Smooth muscle cell (in vitro differentiated cells): ENCODE results near the gene USP34. TPM values are rescaled to one million over a fixed set of nuclear protein-coding genes. Genes with fewer than 3 reads are reported as not detected.
A peak's percentile ranks its signal among the peaks of the same experiment; 100 is the strongest.

Source experiments
- DNase-seq: peaks from one replicate; lab custom pipeline; 2025; ENCODE audit not compliant: unreplicated experiment; lab: John Stamatoyannopoulos, UW
- H2AFZ ChIP-seq: fragments of 200-600 bp; sonication (generic); 2 replicates; pipeline ENCODE4 v1.6.0; 2016; ENCODE audit warnings: antibody characterized with exemption, low read depth, mild to moderate bottlenecking
- H3F3A ChIP-seq: fragments of 200-600 bp; sonication (generic); 2 replicates; pipeline ENCODE4 v1.6.0; 2017; ENCODE audit warnings: antibody characterized with exemption, low read depth
- H3K27ac ChIP-seq: fragments of 200-600 bp; sonication (generic); 2 replicates; pipeline ENCODE4 v1.5.1; 2016; ENCODE audit warnings: low read depth, mild to moderate bottlenecking
- H3K27me3 ChIP-seq: fragments of 200-600 bp; sonication (generic); 2 replicates; pipeline ENCODE4 v1.6.1; 2016; ENCODE audit warnings: low read depth, mild to moderate bottlenecking
- H3K36me3 ChIP-seq: fragments of 200-600 bp; sonication (generic); 2 replicates; pipeline ENCODE4 v1.5.1; 2016; ENCODE audit warnings: low read depth
- H3K4me1 ChIP-seq: fragments of 200-600 bp; sonication (generic); 2 replicates; pipeline ENCODE4 v1.5.1; 2016; ENCODE audit warnings: low read depth
- H3K4me2 ChIP-seq: fragments of 200-600 bp; sonication (generic); 2 replicates; pipeline ENCODE4 v1.6.0; 2016; ENCODE audit warnings: mild to moderate bottlenecking
- H3K4me3 ChIP-seq: fragments of 200-600 bp; sonication (generic); 2 replicates; pipeline ENCODE4 v1.5.1; 2016; ENCODE audit warnings: mild to moderate bottlenecking
- H3K79me2 ChIP-seq: fragments of 200-600 bp; sonication (generic); 2 replicates; pipeline ENCODE4 v1.6.0; 2016; ENCODE audit warnings: low read depth, mild to moderate bottlenecking
- H3K9ac ChIP-seq: fragments of 200-600 bp; sonication (generic); 2 replicates; pipeline ENCODE4 v1.6.0; 2016; ENCODE audit warnings: low read depth
- H3K9me3 ChIP-seq: fragments of 200-600 bp; sonication (generic); replicated peaks from 2 replicates; pipeline ENCODE4 v1.5.1; 2016; ENCODE audit warnings: low read depth
- H4K20me1 ChIP-seq: fragments of 200-600 bp; sonication (generic); 2 replicates; pipeline ENCODE4 v1.6.0; 2016; ENCODE audit warnings: low read depth
- WGBS: methylation state at CpG from one replicate; pipeline ENCODE4 v1.1.7; 2016; ENCODE audit warnings: low lambda C conversion rate; 5-methylcytosine and 5-hydroxymethylcytosine counted together
- polyA plus RNA-seq: library from polyadenylated mRNA; unstranded; fragments of >200 nt; fragmentation: Nextera tagmentation; extraction: Ambion mirVana; gene quantifications from 2 replicates; pipeline ENCODE4 v1.2.1, GENCODE V29; 2016
- total RNA-seq: library from RNA; depleted of rRNA; stranded (reverse); fragments of >200 nt; gene quantifications from 2 replicates; pipeline ENCODE4 v1.2.3, GENCODE V29; 2014
- TF ChIP-seq, protein P1 (sequence below): fragments of 200-600 bp; sonication (generic); IDR thresholded peaks from 2 replicates; pipeline ENCODE4 v1.5.1; 2017; ENCODE audit warnings: borderline replicate concordance, mild to moderate bottlenecking, antibody characterized with exemption; ENCODE audit not compliant: insufficient read depth, poor library complexity, severe bottlenecking

The USP34 gene, protein sequence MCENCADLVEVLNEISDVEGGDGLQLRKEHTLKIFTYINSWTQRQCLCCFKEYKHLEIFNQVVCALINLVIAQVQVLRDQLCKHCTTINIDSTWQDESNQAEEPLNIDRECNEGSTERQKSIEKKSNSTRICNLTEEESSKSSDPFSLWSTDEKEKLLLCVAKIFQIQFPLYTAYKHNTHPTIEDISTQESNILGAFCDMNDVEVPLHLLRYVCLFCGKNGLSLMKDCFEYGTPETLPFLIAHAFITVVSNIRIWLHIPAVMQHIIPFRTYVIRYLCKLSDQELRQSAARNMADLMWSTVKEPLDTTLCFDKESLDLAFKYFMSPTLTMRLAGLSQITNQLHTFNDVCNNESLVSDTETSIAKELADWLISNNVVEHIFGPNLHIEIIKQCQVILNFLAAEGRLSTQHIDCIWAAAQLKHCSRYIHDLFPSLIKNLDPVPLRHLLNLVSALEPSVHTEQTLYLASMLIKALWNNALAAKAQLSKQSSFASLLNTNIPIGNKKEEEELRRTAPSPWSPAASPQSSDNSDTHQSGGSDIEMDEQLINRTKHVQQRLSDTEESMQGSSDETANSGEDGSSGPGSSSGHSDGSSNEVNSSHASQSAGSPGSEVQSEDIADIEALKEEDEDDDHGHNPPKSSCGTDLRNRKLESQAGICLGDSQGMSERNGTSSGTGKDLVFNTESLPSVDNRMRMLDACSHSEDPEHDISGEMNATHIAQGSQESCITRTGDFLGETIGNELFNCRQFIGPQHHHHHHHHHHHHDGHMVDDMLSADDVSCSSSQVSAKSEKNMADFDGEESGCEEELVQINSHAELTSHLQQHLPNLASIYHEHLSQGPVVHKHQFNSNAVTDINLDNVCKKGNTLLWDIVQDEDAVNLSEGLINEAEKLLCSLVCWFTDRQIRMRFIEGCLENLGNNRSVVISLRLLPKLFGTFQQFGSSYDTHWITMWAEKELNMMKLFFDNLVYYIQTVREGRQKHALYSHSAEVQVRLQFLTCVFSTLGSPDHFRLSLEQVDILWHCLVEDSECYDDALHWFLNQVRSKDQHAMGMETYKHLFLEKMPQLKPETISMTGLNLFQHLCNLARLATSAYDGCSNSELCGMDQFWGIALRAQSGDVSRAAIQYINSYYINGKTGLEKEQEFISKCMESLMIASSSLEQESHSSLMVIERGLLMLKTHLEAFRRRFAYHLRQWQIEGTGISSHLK (N-terminal part only)
- total RNA-seq, result 151 and 152 TPM in 2 replicates
- 26.4 and 32.5 TPM in 2 replicates for polyA plus RNA-seq

DNA sequence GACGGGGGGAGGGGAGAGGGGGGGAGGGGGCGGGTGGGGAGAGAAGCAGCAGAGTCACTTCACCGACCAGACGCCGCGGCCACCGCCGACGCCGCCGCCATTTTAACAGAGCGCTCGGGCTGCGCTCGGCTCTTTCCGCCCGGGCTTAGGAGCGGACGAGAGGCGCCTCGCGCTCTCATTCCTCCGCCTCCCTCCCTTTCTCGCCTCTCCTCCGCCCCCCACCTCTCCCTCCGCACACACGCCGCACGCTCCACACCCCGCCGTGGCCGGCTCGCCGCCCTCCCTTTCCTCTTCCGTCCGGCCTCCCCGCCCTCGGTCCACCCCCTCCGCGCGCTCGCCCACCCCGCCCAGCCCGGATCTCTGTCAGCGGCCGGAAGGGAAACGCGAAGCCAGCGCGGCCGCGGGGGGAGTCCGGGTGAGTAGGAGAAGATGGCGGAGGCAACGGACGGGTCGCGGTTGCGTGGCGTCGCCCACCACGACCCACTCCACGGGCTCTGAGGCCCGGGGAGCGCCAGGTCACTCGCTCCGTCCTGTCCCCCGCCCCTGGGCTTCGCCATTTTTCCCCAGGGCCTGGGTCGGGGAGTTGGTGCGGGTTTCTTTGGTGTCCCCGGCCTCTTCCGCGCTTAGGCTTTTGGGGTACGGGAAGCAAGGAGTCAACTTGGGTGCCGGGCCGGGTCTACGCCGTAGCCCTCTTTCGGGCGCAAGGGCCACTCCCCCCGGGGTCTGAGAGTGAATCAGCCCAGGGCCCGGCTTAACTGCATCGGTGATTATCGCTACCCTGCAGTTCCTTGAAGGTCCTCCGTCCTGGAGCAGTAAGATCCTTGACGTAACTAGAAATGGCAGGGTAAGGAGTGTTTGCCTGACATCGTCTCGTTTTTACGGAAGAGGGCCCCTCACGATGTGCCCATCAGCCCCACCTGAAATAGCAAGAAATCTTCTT, at the start of gene USP34:
TSS of gene USP34 (minus strand) at position 123 of the 940 bp plus-strand sequence. CDS start 395 bp downstream, outside the sequence.
- Histone ChIP-seq H3K27me3 (no peaks in the 10 kb centered on the region), H3K9me3 (no peaks in the 10 kb centered on the region), H3K27ac (peak within 1 kb of the TSS; percentile 99), H3K79me2 (peaks cover 57% of the 10 kb centered on the region), H3F3A (peaks cover 10% of the 10 kb centered on the region), H4K20me1 (peaks cover 40% of the 10 kb centered on the region), H3K4me2 (peak within 1 kb of the TSS; percentile 96), H3K4me3 (peak within 1 kb of the TSS; percentile 93), H3K4me1 (peaks cover 24% of the 10 kb centered on the region), H3K9ac (peak within 1 kb of the TSS; percentile 99), H3K36me3 (no peaks in the 10 kb centered on the region), H2AFZ (peak within 1 kb of the TSS; percentile 94)
- peak; percentile 88 for DNase-seq
- 2% methylated on average over 51 of the region's 91 CpGs for WGBS
- TF ChIP-seq, protein P1, sequence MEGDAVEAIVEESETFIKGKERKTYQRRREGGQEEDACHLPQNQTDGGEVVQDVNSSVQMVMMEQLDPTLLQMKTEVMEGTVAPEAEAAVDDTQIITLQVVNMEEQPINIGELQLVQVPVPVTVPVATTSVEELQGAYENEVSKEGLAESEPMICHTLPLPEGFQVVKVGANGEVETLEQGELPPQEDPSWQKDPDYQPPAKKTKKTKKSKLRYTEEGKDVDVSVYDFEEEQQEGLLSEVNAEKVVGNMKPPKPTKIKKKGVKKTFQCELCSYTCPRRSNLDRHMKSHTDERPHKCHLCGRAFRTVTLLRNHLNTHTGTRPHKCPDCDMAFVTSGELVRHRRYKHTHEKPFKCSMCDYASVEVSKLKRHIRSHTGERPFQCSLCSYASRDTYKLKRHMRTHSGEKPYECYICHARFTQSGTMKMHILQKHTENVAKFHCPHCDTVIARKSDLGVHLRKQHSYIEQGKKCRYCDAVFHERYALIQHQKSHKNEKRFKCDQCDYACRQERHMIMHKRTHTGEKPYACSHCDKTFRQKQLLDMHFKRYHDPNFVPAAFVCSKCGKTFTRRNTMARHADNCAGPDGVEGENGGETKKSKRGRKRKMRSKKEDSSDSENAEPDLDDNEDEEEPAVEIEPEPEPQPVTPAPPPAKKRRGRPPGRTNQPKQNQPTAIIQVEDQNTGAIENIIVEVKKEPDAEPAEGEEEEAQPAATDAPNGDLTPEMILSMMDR, result no peak

DNA sequence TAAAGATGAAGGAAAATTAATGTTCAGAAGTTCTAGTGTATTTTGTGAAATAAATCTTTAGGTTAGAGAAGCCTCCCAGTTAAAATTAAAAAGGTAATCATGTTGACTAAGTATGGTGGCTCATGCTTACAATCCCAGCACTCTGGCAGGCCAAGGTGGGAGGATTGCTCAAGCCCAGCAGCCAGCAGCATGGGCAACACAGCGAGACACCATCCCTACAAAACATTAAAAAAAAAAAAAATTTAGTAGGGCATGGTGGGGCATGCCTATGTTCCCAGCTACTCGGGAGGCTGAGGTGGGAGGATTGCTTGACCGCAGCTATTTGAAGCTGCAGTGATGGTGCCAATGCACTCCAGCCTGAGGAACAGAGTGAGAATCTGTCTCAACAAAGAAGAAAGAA, 49.4 kb upstream of the USP34 start:
- Histone ChIP-seq H3K4me1 (no peaks in the 10 kb centered on the region), H4K20me1 (peaks cover 92% of the 10 kb centered on the region), H3F3A (peaks cover 3% of the 10 kb centered on the region), H3K79me2 (peaks cover 93% of the 10 kb centered on the region), H3K36me3 (peaks cover 3% of the 10 kb centered on the region), H3K27ac (no peak overlapping the region), H3K4me3 (no peak overlapping the region), H3K9ac (no peak overlapping the region), H3K27me3 (no peaks in the 10 kb centered on the region), H2AFZ (no peak overlapping the region), H3K4me2 (no peak overlapping the region), H3K9me3 (no peaks in the 10 kb centered on the region)
- WGBS, result 94% methylated on average over 3 of the region's 3 CpGs
- TF ChIP-seq, protein P1, result no peak
- no peak for DNase-seq

DNA sequence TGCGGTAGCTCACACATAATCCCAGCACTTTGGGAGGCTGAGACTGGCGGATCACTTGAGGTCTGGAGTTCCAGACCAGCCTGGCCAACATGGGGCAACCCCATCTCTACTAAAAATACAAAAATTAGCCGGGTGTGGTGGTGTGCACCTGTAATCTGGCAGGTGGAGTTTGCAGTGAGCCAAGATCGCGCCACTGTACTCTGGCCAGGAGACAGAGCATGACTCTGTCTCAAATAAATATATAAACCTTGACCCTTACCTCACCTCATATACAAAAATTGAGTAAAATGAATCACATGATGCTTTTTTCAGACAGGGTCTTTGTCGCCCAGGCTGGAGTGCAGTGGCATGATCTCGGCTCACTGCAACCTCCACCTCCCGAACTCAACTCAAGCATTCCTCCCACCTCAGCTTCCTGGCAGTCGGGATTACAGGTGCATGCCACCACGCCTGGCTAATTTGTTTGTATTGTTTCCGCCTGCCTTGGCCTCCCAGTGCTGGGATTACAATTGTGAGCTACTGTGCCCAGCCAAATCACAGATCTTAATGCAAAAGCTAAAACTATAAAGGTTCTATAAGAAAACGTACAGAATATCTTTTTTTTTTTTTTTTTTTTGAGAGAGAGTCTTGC, 42.0 kb upstream of the USP34 start:
- H3K4me2 ChIP-seq, result no peak overlapping the region
- no peaks in the 10 kb centered on the region for H3K27me3 ChIP-seq
- H3K9ac ChIP-seq, result no peak overlapping the region
- no peak for DNase-seq
- no peak overlapping the region for H2AFZ ChIP-seq
- H3F3A ChIP-seq, result no peaks in the 10 kb centered on the region
- H3K9me3 ChIP-seq, result no peaks in the 10 kb centered on the region
- H3K27ac ChIP-seq, result no peak overlapping the region
- peaks cover 97% of the 10 kb centered on the region for H3K79me2 ChIP-seq
- H4K20me1 ChIP-seq, result peaks cover 97% of the 10 kb centered on the region
- no peaks in the 10 kb centered on the region for H3K36me3 ChIP-seq
- H3K4me1 ChIP-seq, result no peaks in the 10 kb centered on the region
- TF ChIP-seq, protein P1, result no peak
- 94% methylated on average over 12 of the region's 12 CpGs for WGBS
- H3K4me3 ChIP-seq, result no peak overlapping the region
